MM.1S (cell line): ENCODE data around the gene RNF114.

Source experiments
- DNase-seq: peaks from one replicate; pipeline ENCODE4 v3.0.0-alpha.2; 2015
- H2AFZ ChIP-seq: fragments of 300-600 bp; sonication (generic); 2 replicates; pipeline ENCODE4 v1.6.0; 2016; ENCODE audit warnings: antibody characterized with exemption, low read length
- H3F3A ChIP-seq: fragments of 300-600 bp; sonication (generic); 2 replicates; pipeline ENCODE4 v1.6.1; 2016; ENCODE audit warnings: mild to moderate bottlenecking, antibody characterized with exemption, low read length, moderate library complexity, mixed read lengths; ENCODE audit not compliant: insufficient read depth
- H3K27ac ChIP-seq: fragments of 300-600 bp; sonication (generic); 2 replicates; pipeline ENCODE4 v1.5.1; 2016; ENCODE audit warnings: mild to moderate bottlenecking, low read length
- H3K27me3 ChIP-seq: fragments of 300-600 bp; sonication (generic); replicated peaks from 2 replicates; pipeline ENCODE4 v1.6.0; 2016; ENCODE audit warnings: low read length; ENCODE audit not compliant: insufficient read depth
- H3K36me3 ChIP-seq: fragments of 300-600 bp; sonication (generic); replicated peaks from 2 replicates; pipeline ENCODE4 v1.6.1; 2016; ENCODE audit warnings: mild to moderate bottlenecking, low read length, mixed read lengths; ENCODE audit not compliant: insufficient read depth
- H3K4me1 ChIP-seq: fragments of 300-600 bp; sonication (generic); 2 replicates; pipeline ENCODE4 v1.6.1; 2016; ENCODE audit warnings: low read length, mixed read lengths
- H3K4me2 ChIP-seq: fragments of 300-600 bp; sonication (generic); 2 replicates; pipeline ENCODE4 v1.6.0; 2016; ENCODE audit warnings: low read depth, low read length
- H3K4me3 ChIP-seq: fragments of 300-600 bp; sonication (generic); 2 replicates; pipeline ENCODE4 v1.5.1; 2016; ENCODE audit warnings: low read length, mixed read lengths
- H3K79me2 ChIP-seq: fragments of 300-600 bp; sonication (generic); 2 replicates; pipeline ENCODE4 v1.6.1; 2016; ENCODE audit warnings: mixed run types, low read length, mixed read lengths
- H3K9ac ChIP-seq: fragments of 300-600 bp; sonication (generic); 2 replicates; pipeline ENCODE4 v1.6.1; 2016; ENCODE audit warnings: low read length, mixed read lengths
- H3K9me2 ChIP-seq: fragments of 300-600 bp; sonication (generic); replicated peaks from 2 replicates; pipeline ENCODE4 v1.6.1; 2016; ENCODE audit warnings: mild to moderate bottlenecking, low read length, mixed read lengths; ENCODE audit not compliant: insufficient read depth
- H3K9me3 ChIP-seq: fragments of 300-600 bp; sonication (generic); replicated peaks from 2 replicates; pipeline ENCODE4 v1.6.1; 2016; ENCODE audit warnings: mild to moderate bottlenecking, low read length, mixed read lengths; ENCODE audit not compliant: insufficient read depth
- H4K20me1 ChIP-seq: fragments of 300-600 bp; sonication (generic); 2 replicates; pipeline ENCODE4 v1.6.1; 2016; ENCODE audit warnings: mild to moderate bottlenecking, low read length, moderate library complexity, mixed read lengths; ENCODE audit not compliant: insufficient read depth
- EZH2 ChIP-seq: fragments of 300-600 bp; sonication (generic); optimal IDR thresholded peaks from 2 replicates; pipeline ENCODE3; 2017; ENCODE audit warnings: low read depth, mild to moderate bottlenecking, antibody characterized with exemption, low read length, mixed read lengths
- EZH2phosphoT487 ChIP-seq: fragments of 300-600 bp; sonication (generic); IDR thresholded peaks from 2 replicates; pipeline ENCODE4 v1.6.1; 2018; ENCODE audit warnings: antibody characterized with exemption, low read length
- TF ChIP-seq, protein P1 (sequence below): fragments of 300-600 bp; sonication (generic); IDR thresholded peaks from 2 replicates; pipeline ENCODE4 v1.5.1; 2016; ENCODE audit warnings: antibody characterized with exemption, low read length, mixed read lengths

Gene RNF114

GRCh38 chr20:49888212-49889000, 47.8 kb upstream of the RNF114 start:
- no peak overlapping the region for H2AFZ ChIP-seq
- no peak overlapping the region for H3K9ac ChIP-seq

GRCh38 chr20:49889001-49889934, 46.9 kb upstream of the RNF114 start:
- H3K9ac ChIP-seq: no peak overlapping the region
- H2AFZ ChIP-seq: no peak overlapping the region
- DNase-seq: no peak
- no peaks in the 10 kb centered on the region for H3K79me2 ChIP-seq
- H3K36me3 ChIP-seq: no peaks in the 10 kb centered on the region
- no peaks in the 10 kb centered on the region for H3K27me3 ChIP-seq
- H3K4me3 ChIP-seq: no peak overlapping the region
- H4K20me1 ChIP-seq: no peaks in the 10 kb centered on the region
- H3F3A ChIP-seq: no peaks in the 10 kb centered on the region
- H3K4me1 ChIP-seq: no peaks in the 10 kb centered on the region
- no peak overlapping the region for H3K27ac ChIP-seq
- TF ChIP-seq EZH2: no peak
- TF ChIP-seq EZH2phosphoT487: no peak
- TF ChIP-seq, protein P1, sequence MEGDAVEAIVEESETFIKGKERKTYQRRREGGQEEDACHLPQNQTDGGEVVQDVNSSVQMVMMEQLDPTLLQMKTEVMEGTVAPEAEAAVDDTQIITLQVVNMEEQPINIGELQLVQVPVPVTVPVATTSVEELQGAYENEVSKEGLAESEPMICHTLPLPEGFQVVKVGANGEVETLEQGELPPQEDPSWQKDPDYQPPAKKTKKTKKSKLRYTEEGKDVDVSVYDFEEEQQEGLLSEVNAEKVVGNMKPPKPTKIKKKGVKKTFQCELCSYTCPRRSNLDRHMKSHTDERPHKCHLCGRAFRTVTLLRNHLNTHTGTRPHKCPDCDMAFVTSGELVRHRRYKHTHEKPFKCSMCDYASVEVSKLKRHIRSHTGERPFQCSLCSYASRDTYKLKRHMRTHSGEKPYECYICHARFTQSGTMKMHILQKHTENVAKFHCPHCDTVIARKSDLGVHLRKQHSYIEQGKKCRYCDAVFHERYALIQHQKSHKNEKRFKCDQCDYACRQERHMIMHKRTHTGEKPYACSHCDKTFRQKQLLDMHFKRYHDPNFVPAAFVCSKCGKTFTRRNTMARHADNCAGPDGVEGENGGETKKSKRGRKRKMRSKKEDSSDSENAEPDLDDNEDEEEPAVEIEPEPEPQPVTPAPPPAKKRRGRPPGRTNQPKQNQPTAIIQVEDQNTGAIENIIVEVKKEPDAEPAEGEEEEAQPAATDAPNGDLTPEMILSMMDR: no peak
- no peaks in the 10 kb centered on the region for H3K9me2 ChIP-seq
- H3K9me3 ChIP-seq: no peaks in the 10 kb centered on the region
- H3K4me2 ChIP-seq: no peak overlapping the region

More at GRCh38 chr20:49888212-49889000, 47.8 kb upstream of the RNF114 start:
- Histone ChIP-seq H3K4me2 (no peak overlapping the region), H3F3A (no peaks in the 10 kb centered on the region), H3K79me2 (no peaks in the 10 kb centered on the region), H4K20me1 (no peaks in the 10 kb centered on the region), H3K4me3 (no peak overlapping the region), H3K9me3 (no peaks in the 10 kb centered on the region), H3K27me3 (no peaks in the 10 kb centered on the region), H3K4me1 (no peaks in the 10 kb centered on the region), H3K27ac (no peak overlapping the region), H3K36me3 (no peaks in the 10 kb centered on the region), H3K9me2 (no peaks in the 10 kb centered on the region)
- peak; percentile 21 for DNase-seq
- TF ChIP-seq EZH2phosphoT487: no peak
- no peak for TF ChIP-seq EZH2
- TF ChIP-seq, protein P1: peak; percentile 84

DNA sequence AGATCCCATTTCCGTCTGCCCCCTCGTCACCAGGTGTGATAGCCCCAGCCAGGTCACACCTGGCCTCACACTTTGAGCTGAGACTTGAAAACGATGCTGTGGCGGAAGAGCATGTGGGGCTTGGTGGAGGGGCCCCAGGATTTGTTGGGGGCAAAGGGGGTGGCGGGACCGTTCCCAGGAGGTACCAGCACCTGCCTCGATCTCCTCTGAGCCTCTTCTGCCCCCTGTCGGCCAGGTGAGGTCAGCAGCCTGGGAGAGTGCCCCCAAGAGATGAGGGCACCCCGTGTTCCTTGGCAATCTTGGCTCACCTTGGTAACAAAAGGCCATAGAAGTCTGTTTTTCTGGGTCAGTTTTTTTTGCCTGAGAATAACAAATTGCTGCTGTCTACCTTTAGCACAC, 46.3 kb upstream of the RNF114 start:
- Histone ChIP-seq H3K9ac (no peak overlapping the region), H3K27ac (no peak overlapping the region), H3K4me3 (no peak overlapping the region), H3K79me2 (no peaks in the 10 kb centered on the region), H3K27me3 (no peaks in the 10 kb centered on the region), H3K4me1 (no peaks in the 10 kb centered on the region), H3K9me2 (no peaks in the 10 kb centered on the region), H3K36me3 (no peaks in the 10 kb centered on the region), H4K20me1 (no peaks in the 10 kb centered on the region), H3K9me3 (no peaks in the 10 kb centered on the region), H2AFZ (no peak overlapping the region), H3K4me2 (no peak overlapping the region), H3F3A (no peaks in the 10 kb centered on the region)
- TF ChIP-seq, protein P1: peak; percentile 54
- no peak for TF ChIP-seq EZH2phosphoT487
- TF ChIP-seq EZH2: no peak
- DNase-seq: no peak
